B cell (primary cell): Measurements from ENCODE around the gene VEGFB. TPM values are rescaled to one million over a fixed set of nuclear protein-coding genes. Genes with fewer than 3 reads are reported as not detected.

Source experiments
- ATAC-seq: fragments of 200-7000 bp; cut with Tn5 transposase; one replicate; pipeline ENCODE4 v1.10.0; 2021; ENCODE audit warnings: low read depth, mild to moderate bottlenecking, moderate number of reproducible peaks, moderate library complexity
- CTCF ChIA-PET: fragments of 350-600 bp; sonication (Branson Sonifier 250); formaldehyde crosslinking; loops from one replicate; lab custom pipeline; 2021; ENCODE audit warnings: antibody characterized with exemption, inconsistent platforms; lab: Charles Lee
- POLR2A ChIA-PET: fragments of 350-600 bp; sonication (Branson Sonifier 250); formaldehyde crosslinking; loops from one replicate; lab custom pipeline; 2021; ENCODE audit warnings: antibody characterized with exemption; lab: Charles Lee
- DNase-seq: peaks from one replicate; pipeline ENCODE4 v3.0.0; 2013
- H2AFZ ChIP-seq: 2 replicates; pipeline ENCODE4 v1.6.1; 2012; ENCODE audit warnings: mild to moderate bottlenecking, low read depth, low read length; ENCODE audit not compliant: insufficient read depth, poor library complexity, severe bottlenecking
- H3K27ac ChIP-seq, 2 donors: 1 replicate in 1 of 2; 2 replicates in 1 of 2; pipeline ENCODE4 v1.5.1; 2012 to 2013; ENCODE audit warnings: low read length in 2 of 2, mild to moderate bottlenecking in 2 of 2, moderate library complexity in 1 of 2
- H3K27me3 ChIP-seq, 4 experiments: fragments of 200-600 bp in 1 of 4; sonication (generic) in 1 of 4; replicated peaks in 1 of 4; 1 replicate in 2 of 4; 2 replicates in 2 of 4; pipeline versions ENCODE4 v1.6.1 to v1.7.0; 2013 to 2016; ENCODE audit warnings: low read length in 3 of 4, mild to moderate bottlenecking in 2 of 4, mixed read lengths in 1 of 4, moderate library complexity in 1 of 4; ENCODE audit not compliant: insufficient read depth in 4 of 4, control insufficient read depth in 3 of 4; ENCODE audit errors: control extremely low read depth in 1 of 4
- H3K36me3 ChIP-seq, 2 experiments: replicated peaks in 1 of 2; 1 replicate in 1 of 2; 2 replicates in 1 of 2; pipeline versions ENCODE4 v1.6.1 to v1.7.1; 2013; ENCODE audit warnings: low read length in 1 of 2; ENCODE audit not compliant: insufficient read depth in 2 of 2, control insufficient read depth in 1 of 2; ENCODE audit errors: control extremely low read depth in 1 of 2, extremely low read depth in 1 of 2
- H3K4me1 ChIP-seq, 2 donors: fragments of 200-600 bp in 1 of 2; sonication (generic) in 1 of 2; 1 replicate in 1 of 2; 2 replicates in 1 of 2; pipeline versions ENCODE4 v1.5.1 to v1.6.1; 2013 to 2017; ENCODE audit warnings: low read length in 2 of 2; ENCODE audit not compliant: control insufficient read depth in 2 of 2, insufficient read depth in 2 of 2
- H3K4me2 ChIP-seq: replicated peaks from 2 replicates; pipeline ENCODE3; 2012; ENCODE audit warnings: mild to moderate bottlenecking, low read depth, low read length; ENCODE audit not compliant: poor library complexity, severe bottlenecking
- H3K4me3 ChIP-seq, 5 experiments: fragments of 200-600 bp in 1 of 5; sonication (generic) in 1 of 5; 1 replicate in 3 of 5; 2 replicates in 2 of 5; pipeline versions ENCODE4 v1.5.1 to v1.7.0; 2011 to 2016; ENCODE audit warnings: low read length in 4 of 5, mild to moderate bottlenecking in 4 of 5, low read depth in 2 of 5, control low read depth in 1 of 5, moderate library complexity in 1 of 5; ENCODE audit not compliant: insufficient read depth in 1 of 5; ENCODE audit errors: control extremely low read depth in 1 of 5, extremely low read depth in 1 of 5
- H3K79me2 ChIP-seq: fragments of 200-600 bp; sonication (generic); one replicate; pipeline ENCODE4 v1.6.0; 2016; ENCODE audit warnings: low read length; ENCODE audit not compliant: control insufficient read depth, insufficient read depth
- H3K9ac ChIP-seq: fragments of 200-600 bp; sonication (generic); 2 replicates; pipeline ENCODE4 v1.6.1; 2017; ENCODE audit warnings: mild to moderate bottlenecking, low read length, moderate library complexity
- H3K9me3 ChIP-seq, 3 donors: one replicate each; pipeline versions ENCODE4 v1.6.1 to v1.7.1; 2013; ENCODE audit warnings: low read length in 2 of 3; ENCODE audit not compliant: control insufficient read depth in 2 of 3, insufficient read depth in 1 of 3; ENCODE audit errors: control extremely low read depth in 1 of 3
- H4K20me1 ChIP-seq: 2 replicates; pipeline ENCODE4 v1.6.0; 2012; ENCODE audit warnings: mild to moderate bottlenecking, low read length; ENCODE audit not compliant: insufficient read depth, control insufficient read depth, poor library complexity, severe bottlenecking
- H3K27ac Mint-ChIP-seq: one replicate; pipeline ENCODE4 v1.8.0; 2021; ENCODE audit warnings: mixed read lengths
- H3K27me3 Mint-ChIP-seq: one replicate; pipeline ENCODE4 v1.8.0; 2021; ENCODE audit warnings: mixed read lengths
- H3K4me1 Mint-ChIP-seq: one replicate; pipeline ENCODE4 v1.8.0; 2021; ENCODE audit warnings: mixed read lengths
- H3K4me3 Mint-ChIP-seq: one replicate; pipeline ENCODE4 v1.8.0; 2021; ENCODE audit warnings: mixed read lengths
- H3K9me3 Mint-ChIP-seq: one replicate; pipeline ENCODE4 v1.8.0; 2022; ENCODE audit warnings: mixed read lengths; ENCODE audit not compliant: insufficient read depth
- CTCF ChIP-seq: fragments of 200-600 bp; IDR thresholded peaks from one replicate; pipeline ENCODE4 v1.8.0; 2022; ENCODE audit warnings: antibody characterized with exemption, mild to moderate bottlenecking
- EZH2 ChIP-seq: IDR thresholded peaks from 2 replicates; pipeline ENCODE4 v1.6.1; 2012; ENCODE audit warnings: borderline replicate concordance, low read depth, mild to moderate bottlenecking, moderate library complexity, low read length; ENCODE audit not compliant: insufficient read depth, poor library complexity, severe bottlenecking
- WGBS: methylation state at CpG from one replicate; pipeline ENCODE4 v1.1.5; 2013; ENCODE audit warnings: missing lambda C conversion rate; ENCODE audit not compliant: insufficient coverage; 5-methylcytosine and 5-hydroxymethylcytosine counted together
- intact Hi-C: fragments of 100-400 bp; cut with micrococcal nuclease; formaldehyde crosslinking; loops from one replicate; pipeline ENCODE4 v1.10.0; 2022
- polyA plus RNA-seq: library from polyadenylated mRNA; depleted of rRNA; stranded (reverse); fragments of >200 nt; gene quantifications from 2 replicates; pipeline ENCODE4 v1.2.3, GENCODE V29; 2012
- total RNA-seq, 2 donors: library from RNA; stranded (reverse); fragments of 120-200 nt in 1 of 2; gene quantifications; 1 replicate in 1 of 2; 2 replicates in 1 of 2; pipeline versions ENCODE4 v1.2.3 to v1.2.4, GENCODE V29; 2013 to 2022

Gene VEGFB
- total and polyA plus RNA-seq, 2 donors (not counting 1 experiment from before 2014, with no cell fraction given), result 56.4 to 152 TPM

GRCh38 chr11:64286801-64287159, 52.4 kb downstream of the VEGFB start:
- no peak overlapping the region for H3K9ac ChIP-seq
- TF ChIP-seq CTCF, result no peak
- no peak for TF ChIP-seq EZH2
- peak overlapping the region; percentile 78 for H3K4me3 Mint-ChIP-seq
- H3K79me2 ChIP-seq, result peaks cover 35% of the 10 kb centered on the region
- ChIA-PET CTCF (interaction anchor here (1.0 to 6.8 kb wide), 5 partner anchors 16 to 82 kb away, joined by 3 to 47 read pairs (median 5); partner anchors contain the start of genes CATSPERZ, FERMT3 and PRDX5), POLR2A (interaction anchor here (5.7 kb wide), 1 partner anchor 17 kb away, joined by 67 read pairs; no protein-coding TSS in a partner anchor)
- peaks cover 6% of the 10 kb centered on the region for H3K27me3 Mint-ChIP-seq
- ATAC-seq (no peak), DNase-seq (no peak)
- 95% methylated on average over 9 of the region's 9 CpGs for WGBS
- H3K4me2 ChIP-seq, result no peak overlapping the region
- peak overlapping the region; percentile 75 for H3K27ac Mint-ChIP-seq
- no peak overlapping the region for H3K27ac ChIP-seq
- H3K4me1 Mint-ChIP-seq, result peaks cover 24% of the 10 kb centered on the region
- intact Hi-C loops, result no loop called here
- no peak overlapping the region for H2AFZ ChIP-seq
- no peak overlapping the region for H3K4me3 ChIP-seq
- H3K9me3 ChIP-seq, result peaks cover 0 to 6% (median 0%) of the 10 kb centered on the region in 3 donors
- H3K4me1 ChIP-seq, result peaks cover 19 to 21% of the 10 kb centered on the region in 2 donors
- H4K20me1 ChIP-seq, result peaks cover 22% of the 10 kb centered on the region
- peaks cover 0 to 14% (median 6%) of the 10 kb centered on the region in 4 experiments for H3K27me3 ChIP-seq
- H3K36me3 ChIP-seq, result peaks cover 0 to 7% of the 10 kb centered on the region in 2 experiments
- no peaks in the 10 kb centered on the region for H3K9me3 Mint-ChIP-seq

- 97% methylated on average over 33 of the region's 33 CpGs for WGBS
- no peak for ATAC-seq
- peaks cover 26% of the 10 kb centered on the region for H3K79me2 ChIP-seq
- H3K27me3 Mint-ChIP-seq, result peaks cover 9% of the 10 kb centered on the region
- H3K36me3 ChIP-seq, result no peaks in the 10 kb centered on the region
- peaks cover 0 to 20% (median 11%) of the 10 kb centered on the region in 4 experiments for H3K27me3 ChIP-seq
- H3K4me3 Mint-ChIP-seq, result peak overlapping the region; percentile 29
- H3K27ac ChIP-seq, result no peak overlapping the region
- peaks cover 0 to 11% (median 0%) of the 10 kb centered on the region in 3 donors for H3K9me3 ChIP-seq
- POLR2A ChIA-PET, result interaction anchor here (0.6 kb wide), 1 partner anchor 22 kb away, joined by 5 read pairs; no protein-coding TSS in a partner anchor
- no peak overlapping the region for H3K4me2 ChIP-seq
- H3K9me3 Mint-ChIP-seq, result no peaks in the 10 kb centered on the region
- H3K4me1 Mint-ChIP-seq, result peaks cover 26% of the 10 kb centered on the region
- intact Hi-C loops, result no loop called here
- H3K4me3 ChIP-seq, result no peak overlapping the region
- H3K27ac Mint-ChIP-seq, result no peak overlapping the region
- CTCF ChIA-PET, result interaction anchor here (2.1 to 6.8 kb wide), 3 partner anchors 15 to 83 kb away, joined by 5 to 47 read pairs (median 8); partner anchors contain the start of gene CATSPERZ
- no peak for DNase-seq
- TF ChIP-seq EZH2, result no peak
- no peak for TF ChIP-seq CTCF
- H3K4me1 ChIP-seq, result peaks cover 27 to 29% of the 10 kb centered on the region in 2 donors
- H2AFZ ChIP-seq, result no peak overlapping the region
- peaks cover 27% of the 10 kb centered on the region for H4K20me1 ChIP-seq
- H3K9ac ChIP-seq, result no peak overlapping the region
Observed at GRCh38 chr11:64287676-64288352, 53.4 kb downstream of the VEGFB start.
